GM21717 (cell line): ENCODE data around the gene P2RY1.

Experiments used
- ATAC-seq: cut with Tn5 transposase; IDR thresholded peaks from one replicate; pipeline ENCODE4 v1.9.1; 2021; ENCODE audit warnings: mild to moderate bottlenecking, moderate library complexity; ENCODE audit not compliant: unreplicated experiment

The P2RY1 gene, protein sequence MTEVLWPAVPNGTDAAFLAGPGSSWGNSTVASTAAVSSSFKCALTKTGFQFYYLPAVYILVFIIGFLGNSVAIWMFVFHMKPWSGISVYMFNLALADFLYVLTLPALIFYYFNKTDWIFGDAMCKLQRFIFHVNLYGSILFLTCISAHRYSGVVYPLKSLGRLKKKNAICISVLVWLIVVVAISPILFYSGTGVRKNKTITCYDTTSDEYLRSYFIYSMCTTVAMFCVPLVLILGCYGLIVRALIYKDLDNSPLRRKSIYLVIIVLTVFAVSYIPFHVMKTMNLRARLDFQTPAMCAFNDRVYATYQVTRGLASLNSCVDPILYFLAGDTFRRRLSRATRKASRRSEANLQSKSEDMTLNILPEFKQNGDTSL

DNA sequence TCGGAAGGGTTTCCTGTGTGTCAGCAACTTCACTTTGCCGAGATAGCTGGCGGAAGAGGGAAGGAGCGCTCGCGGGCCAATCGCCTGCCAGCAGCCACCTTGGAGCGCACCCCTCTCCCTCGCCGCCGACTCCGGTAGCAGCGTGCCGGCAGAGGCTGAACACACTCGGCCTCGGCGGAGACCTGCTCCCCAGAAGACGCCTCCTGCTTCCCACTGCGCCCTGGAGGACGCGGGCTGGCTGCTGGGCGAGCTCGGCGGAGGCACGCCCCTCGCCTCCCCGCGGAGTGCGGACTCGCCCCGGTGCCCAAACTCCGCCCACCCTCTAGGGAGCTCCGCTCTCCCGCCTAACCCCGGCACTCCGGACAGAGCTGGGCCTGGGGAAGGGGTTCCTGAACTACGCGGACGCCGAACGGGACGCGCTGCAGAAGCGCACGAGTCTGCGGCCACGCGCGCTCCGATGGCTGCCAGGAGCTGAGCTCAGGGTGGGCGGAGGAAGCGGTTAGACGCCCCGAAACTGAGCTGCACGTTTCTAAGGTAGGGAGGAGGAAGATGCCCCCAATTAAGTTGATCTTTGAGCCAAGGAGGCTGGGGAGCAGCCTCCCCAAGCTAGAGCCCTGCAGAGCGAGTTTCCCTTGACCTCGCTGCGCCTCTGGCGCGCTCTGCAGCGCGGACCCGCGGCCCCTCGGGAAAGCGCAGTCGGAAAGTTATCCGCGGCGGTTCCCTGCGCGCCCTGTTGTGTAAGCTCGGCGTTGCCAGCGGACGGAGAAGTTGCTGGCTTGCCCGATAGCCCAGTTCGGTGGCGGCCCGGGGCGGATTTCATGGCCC is at the start of gene P2RY1:
Gene P2RY1 (plus strand): TSS at position 356 of the 825 bp plus-strand sequence. CDS start 652 bp downstream, outside the sequence.
- ATAC-seq = peak; percentile 88

DNA sequence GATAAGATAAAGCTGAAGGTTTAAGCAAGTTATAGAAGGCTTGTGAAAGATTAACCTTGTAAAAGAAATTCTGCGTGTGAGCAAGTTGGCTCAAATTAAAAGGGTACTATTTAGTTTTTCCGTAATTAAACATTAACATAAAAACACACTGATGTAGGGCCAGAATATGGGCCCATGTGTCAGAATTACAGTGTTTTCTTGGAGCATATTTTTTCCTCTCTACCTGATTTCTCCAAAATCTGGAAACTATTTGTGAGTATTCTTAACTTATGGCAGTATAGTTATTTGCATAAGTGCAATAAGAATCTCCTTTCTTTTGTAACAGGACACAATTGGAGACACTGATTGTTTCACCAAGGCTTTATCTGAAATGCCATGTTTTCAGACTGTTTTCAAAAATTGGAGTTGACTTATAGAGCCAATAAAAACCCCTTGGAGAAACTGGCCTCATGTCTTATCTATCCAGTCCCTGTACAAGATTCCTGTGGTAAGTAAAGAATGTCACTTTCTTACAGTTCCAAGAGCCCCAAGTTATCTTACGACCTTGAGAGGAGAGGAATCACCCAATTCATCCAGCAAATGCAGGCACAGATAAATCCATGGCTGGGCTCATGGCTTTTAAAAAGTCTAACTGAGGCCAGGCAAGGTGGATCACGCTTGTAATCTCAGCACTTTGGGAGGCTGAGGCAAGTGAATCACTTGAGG is 47.8 kb upstream of the P2RY1 start:
- no peak for ATAC-seq

DNA sequence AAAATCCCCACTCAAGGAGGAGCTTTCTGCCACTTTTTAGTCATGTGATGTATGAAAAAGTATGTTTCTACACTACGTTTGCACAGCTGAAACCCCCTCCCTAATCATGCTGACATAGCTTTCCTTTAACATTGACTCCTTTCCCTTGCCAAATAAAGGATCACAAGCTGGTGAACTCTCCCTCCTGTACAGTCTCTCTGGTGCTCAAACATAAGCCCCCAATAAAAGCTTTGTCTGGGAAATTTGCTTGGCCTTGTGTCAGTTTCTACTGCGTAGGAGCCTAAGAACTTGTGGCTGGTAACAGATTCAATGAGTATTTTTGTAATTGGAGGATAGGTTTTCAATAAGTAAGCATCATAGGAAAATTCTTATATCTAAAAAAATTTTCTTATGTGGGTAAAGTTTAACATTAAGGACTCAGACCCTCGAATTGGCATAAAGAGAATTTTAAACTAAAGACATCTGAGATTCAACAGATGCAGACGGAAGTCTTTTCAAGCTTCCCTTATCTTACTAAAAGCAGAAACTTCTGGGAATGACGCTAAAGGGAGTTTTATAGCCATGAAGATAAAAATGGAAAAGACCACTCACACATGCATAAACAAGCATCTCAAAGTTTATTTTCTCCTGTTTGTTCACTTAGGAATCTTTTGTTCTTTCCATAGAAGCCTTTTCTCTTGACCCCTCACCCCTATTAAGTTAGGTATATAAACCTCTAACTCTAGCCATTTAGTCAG is 44.1 kb upstream of the P2RY1 start:
- ATAC-seq = no peak

DNA sequence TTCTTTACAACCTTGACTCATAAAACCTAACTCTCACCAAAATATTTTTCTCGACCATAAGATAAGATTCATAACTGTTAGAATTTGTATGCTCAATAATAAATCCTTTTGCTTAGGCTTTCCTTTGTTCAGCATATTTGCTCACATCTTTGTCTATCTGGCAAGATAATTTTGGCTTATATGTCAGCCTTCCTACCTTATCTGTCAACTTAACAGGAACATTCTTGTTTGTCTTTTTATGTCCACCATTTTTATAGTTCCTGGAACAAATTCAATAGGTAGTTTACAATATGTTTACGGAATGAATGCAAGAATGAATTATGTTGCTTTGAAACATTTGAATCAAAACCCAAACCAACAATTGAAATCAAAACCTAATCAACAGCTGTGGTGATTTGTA is 41.0 kb upstream of the P2RY1 start:
- no peak for ATAC-seq

DNA sequence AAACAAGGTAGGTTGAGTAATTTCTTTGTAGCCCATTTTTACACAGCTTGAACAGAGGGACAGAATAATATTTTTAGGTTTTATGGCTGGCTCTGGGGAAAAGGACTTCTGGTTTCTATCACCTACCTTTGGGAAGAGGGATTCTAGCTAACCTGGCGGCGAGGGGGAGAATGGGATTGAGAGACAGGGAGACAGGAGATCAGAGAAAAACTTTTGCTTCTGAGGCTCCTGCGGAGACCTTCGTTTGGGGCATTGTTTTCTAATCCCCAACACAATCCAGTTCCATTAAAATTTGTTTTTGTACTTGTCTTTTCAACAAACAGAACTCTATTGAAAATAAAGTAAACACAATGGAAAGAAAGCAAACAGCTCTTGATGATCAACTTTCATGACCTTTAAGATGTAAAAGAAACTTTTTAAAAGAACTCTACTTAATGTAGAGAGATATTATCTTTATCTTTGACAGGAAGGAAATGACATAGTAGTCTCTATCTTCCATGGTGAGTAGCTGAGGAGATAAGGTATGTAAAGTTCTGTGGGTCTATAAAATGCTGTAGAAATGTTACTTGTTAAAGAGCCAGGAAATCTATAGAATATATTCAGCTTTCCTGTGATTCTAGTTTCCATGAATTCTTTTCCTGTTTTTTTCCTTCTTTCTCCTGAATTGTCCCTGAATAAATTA is 37.0 kb upstream of the P2RY1 start:
- no peak for ATAC-seq

DNA sequence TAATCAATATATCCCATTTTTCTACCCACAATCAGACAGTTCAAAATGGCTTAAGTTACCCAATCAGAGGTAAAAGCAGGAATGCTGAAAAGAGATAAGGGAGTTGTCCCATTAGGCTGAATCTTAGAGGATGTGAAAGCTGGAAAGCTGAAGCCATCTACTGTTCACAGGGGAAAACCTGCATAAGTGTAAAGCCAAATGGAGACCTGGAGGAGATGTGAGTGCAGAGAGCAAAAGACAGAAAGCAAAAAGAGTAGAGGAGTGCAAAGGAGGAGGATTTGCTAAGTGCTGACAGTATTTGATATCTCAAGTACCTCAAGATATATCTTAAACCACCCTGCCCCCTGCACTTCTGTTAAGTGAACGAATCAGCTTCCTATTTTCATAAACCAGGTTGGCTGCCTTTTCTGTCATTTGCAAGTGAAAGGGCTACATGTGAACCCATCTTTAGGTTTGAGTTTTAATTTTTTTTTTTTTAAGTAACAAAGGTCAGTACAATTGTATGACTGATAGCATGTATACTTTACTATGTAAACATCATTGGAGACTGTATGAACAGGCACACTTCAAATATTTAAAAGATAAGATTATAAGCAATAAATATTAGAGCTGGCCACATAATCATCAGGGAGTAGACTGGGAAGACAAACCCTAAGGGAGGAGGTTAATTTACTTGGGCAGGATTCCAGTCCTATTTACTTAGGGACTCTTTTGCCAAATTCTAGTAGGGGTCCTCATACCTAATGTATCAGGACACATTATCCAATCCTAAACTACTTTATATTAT is 22.8 kb upstream of the P2RY1 start:
- no peak for ATAC-seq

DNA sequence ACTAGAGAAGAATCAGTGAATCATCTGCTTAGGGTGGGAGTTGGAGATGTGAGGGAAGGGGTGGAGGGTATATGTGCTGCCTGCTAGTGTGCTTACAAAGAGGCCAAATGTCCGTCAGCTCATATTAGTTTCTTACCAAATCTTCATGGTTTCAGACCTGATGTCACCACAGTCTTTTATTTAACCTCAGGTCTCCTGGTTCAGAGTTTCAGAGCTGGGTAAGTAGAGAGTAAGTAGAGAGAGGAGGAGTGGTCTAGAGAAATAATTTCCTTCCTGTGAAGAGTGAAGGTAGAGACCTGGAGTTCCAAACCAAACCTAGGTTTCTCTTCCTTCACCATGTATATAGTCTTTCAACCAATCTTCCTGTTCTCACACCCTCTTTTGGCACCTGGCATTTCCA is 17.5 kb upstream of the P2RY1 start:
- no peak for ATAC-seq

DNA sequence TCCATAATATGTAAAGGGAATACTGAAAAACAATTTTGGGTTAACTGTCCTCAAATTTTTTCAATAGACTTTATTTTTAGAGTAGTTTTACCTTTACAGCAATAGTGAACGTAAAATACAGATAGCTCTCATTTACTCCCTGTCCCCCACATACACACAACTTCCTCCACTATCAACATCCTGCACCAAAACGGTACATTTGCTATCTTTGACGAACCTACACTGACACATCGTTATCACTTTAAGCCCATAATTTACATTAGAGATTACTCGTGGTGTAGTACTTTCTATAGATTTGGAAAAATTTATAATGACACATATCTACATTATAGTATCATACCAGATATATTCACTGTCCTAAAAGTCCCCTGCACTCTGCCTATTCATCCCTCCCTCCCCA is 16.9 kb upstream of the P2RY1 start:
- no peak for ATAC-seq

DNA sequence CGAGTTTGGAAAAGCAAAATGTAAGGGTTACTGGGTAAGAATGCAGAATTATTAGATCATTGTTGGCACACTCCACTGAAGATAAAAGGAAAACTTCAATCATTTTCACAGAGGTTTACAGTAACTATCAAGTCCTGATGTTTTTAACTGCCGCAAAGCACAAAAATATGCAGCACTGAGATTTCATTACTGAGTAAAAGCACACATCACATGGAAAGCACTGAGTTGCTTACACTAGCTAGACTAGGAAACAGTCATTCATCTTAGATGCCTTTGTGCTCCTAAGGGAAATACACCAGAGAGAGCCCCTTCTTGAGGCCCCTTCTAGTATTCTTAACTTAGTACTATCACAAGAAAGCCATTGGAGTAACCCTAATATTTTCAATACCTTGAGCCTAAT is 11.8 kb upstream of the P2RY1 start:
- ATAC-seq = no peak

DNA sequence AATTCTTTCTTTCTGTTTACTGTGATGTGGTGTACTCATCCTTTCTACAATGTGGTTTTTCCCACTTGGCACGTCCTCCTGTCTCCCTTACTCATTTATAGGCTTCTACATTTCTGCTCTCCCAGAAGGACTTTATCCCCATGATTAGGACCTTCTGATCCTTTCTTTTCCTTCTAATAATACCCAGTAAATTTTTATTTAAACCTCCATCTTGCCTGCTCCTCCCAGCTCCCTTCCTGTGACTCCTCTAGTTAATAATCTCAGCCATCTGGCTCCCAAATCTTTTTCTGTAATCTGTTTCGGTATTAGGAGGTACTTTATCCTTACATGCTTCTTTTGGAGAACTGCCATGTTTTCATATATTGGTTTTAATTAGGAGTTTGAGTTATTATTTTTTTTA is 11.2 kb upstream of the P2RY1 start:
- no peak for ATAC-seq

DNA sequence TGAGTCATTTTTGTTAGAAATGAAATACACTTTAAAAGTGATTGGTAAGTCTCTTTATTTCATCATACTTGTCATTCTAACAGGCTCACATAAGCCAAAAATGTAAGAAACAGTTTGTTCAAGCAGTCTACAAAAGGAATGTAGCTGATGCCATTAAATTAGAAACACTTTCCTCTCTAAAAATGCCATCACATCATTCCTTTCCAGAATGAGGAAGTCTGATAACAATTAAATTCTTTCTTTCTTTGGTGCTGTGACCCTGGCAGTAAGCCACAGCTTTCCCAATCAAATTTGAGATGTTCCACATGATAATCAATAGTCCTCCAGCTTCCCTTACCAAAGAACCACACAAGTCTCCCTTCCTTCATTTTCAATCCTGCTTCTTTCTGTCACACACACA is 9.4 kb upstream of the P2RY1 start:
- no peak for ATAC-seq

DNA sequence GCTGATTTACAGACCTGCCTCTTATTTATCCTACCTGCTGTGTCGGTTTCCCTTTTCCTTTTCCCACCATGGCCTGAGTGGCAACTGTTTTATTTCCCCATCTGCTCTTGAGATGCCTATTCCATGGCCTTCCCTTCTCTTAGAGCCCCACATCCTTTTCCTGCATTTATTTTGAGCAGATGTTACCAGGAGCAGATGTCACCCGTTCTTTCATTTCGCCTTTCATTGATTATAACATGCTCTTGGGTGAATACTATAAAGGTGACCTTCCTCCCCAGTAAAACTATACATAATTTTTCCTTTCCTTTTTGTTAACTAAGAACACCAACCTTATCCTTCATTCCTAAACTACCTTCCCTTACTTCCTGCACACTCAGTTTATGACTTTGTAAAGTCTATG is 8.5 kb upstream of the P2RY1 start:
- no peak for ATAC-seq

DNA sequence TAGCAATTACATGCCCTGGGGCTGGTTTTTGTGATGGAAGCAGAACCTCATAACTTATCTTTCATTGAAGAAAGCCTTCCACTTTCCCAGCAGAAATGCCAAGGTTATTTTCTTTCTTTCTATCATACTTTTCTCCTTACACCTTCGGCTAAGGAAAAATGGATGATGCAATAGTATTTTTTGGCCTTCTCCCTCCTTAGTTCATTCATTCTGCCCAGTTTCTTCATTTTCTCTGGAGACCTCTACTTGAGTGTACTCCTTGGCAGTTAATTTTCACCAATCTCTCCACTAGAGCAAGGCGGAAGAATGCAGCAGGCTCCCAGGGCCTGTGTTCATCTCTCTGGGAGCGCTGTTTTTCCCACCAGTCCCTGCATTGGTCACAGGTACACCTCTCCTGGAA is 7.6 kb upstream of the P2RY1 start:
- ATAC-seq = no peak

DNA sequence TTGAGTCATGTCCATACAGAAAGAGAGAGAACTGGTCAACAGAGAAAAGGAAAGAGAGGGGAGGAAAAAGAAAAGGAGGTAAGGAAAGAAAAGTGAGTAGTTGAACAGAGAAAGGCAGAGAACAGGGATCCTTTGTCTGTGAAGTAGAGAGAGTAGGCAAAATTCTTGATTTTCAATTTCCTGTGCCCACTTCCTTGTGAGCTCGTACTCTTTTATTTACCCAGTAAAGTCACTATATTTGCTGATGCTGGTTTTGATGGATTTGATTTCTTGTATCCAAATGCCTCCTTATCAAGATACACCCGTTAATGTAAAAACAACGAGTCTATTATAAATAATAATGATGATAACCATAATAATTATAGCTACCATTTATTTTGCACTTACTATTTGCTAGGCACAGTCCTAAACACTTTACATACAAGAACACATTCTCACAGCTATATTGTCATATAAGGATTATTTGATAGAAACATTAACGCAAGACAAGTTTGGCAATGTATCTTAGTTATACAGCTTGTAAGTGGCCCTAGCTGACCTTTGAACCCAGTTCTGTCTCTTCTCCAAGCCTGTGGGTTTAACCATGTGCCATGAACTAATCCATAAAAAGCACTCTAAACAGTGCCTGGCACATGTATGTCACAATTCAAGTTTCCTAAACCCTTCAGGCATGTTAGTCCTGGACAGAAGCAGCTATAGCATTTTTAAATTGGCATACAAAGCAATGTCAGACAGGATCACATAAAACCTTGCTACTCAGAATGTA is 6.7 kb upstream of the P2RY1 start:
- ATAC-seq = no peak

DNA sequence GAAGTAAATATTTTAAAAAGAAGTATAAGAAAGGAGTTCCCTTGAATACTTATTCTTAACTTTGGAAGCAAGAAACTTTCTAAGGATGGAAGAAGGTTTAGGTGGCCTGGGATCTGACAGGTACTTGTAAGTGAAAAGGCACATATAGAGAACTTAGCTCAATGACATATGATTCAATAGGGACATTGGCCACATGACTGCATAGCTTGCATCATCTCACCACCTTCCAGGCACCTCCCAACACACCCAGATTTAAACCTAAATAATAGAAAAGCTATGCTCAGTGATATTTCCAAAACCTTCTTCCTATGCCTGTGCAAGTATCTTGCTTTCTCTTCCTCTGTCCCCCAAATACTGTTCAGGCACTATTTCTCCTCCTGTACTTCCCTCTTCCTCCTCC is 4.7 kb upstream of the P2RY1 start:
- ATAC-seq = no peak

DNA sequence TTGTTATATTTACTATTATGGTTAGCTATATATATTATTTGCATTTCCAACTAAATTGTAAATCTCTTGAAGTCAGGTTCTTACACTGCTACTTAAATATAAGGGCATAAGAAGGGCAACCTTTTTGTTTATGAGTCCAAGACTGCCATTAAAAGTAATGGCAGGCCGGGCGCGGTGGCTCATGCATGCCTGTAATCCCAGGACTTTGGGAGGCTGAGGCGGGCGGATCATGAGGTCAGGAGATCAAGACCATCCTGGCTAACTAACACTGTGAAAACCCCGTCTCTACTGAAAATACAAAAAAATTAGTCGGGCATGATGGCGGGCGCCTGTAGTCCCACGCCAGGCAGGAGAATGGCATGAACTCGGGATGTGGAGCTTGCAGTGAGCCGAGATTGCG is 2.9 kb upstream of the P2RY1 start:
- ATAC-seq = no peak

DNA sequence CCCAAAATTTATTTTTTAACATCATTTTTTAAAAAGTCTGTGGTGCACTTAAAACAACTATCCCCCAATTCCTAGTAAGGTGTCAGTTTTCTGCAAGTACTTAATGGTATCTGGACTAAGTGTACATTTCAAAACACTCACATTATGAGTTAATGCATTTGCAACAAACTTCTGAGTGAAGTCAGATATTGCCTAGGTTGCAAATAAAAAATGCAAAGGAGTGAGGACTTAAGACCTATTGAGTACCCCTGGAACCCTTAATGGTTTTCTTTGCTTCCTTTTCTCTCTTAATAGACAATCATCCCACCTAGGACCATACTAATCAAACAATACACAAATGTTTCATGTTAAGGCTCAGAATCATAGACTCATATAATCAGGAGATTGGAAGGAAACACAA is 1.8 kb upstream of the P2RY1 start:
- no peak for ATAC-seq

DNA sequence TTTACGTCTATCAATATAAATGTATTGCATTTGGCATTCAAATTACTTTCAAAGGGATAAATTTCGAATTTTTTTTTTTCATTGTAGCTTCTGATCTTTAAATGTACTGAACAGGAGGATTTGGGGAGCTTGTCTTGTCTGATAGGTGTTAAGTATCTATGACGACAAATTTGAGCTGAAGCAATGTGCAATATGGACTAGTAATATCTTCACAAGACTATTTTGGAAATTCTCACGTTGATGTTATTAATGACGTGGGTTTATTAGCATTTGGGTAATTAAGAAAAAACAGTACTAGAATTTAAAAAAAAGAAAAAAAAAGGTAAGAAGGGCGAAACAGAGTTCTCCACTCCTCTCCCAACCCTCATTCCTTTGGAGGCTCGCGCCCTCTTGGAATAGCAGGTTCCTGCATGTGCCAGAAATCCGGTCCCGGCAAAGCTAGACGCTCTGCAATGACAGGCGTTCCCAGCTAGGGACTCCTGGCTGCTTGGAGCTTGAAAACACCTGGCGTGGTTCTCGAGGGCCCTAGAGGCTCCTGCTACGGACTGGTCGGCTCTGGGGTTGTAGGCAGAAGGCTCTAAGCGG is 648 bp upstream of the P2RY1 start:
- no peak for ATAC-seq
